A549 (cell line): ENCODE measurements around the gene CDC27.

Experiments
- CBX2 ChIP-seq: fragments of 200-600 bp; sonication (generic); IDR thresholded peaks from 2 replicates; pipeline ENCODE4 v1.6.1; 2016; ENCODE audit warnings: low read depth, mild to moderate bottlenecking, borderline replicate concordance
- CEBPB ChIP-seq, 2 experiments: fragments of >200 bp in 1 of 2; sonication (Bioruptor Twin) in 1 of 2; formaldehyde crosslinking in 1 of 2; IDR thresholded peaks; 2 replicates each; pipeline ENCODE4 v1.6.1; 2012 to 2016
- CTCF ChIP-seq: fragments of >200 bp; sonication (Bioruptor Twin); formaldehyde crosslinking; IDR thresholded peaks from 3 replicates; pipeline ENCODE4 v1.5.1; 2016
- E2F6 ChIP-seq: IDR thresholded peaks from 2 replicates; pipeline ENCODE4 v1.6.1; 2012; ENCODE audit warnings: low read depth, borderline replicate concordance
- ESRRA ChIP-seq: fragments of 150-350 bp; IDR thresholded peaks from 2 replicates; pipeline ENCODE4 v1.6.1; 2014; ENCODE audit warnings: mild to moderate bottlenecking, low read length, borderline replicate concordance
- FOSL2 ChIP-seq, 2 experiments: fragments of 450-650 bp in 1 of 2; fragments of >200 bp in 1 of 2; sonication (Bioruptor Twin) in 1 of 2; formaldehyde crosslinking; IDR thresholded peaks; 2 replicates each; pipeline versions ENCODE4 v1.5.0 to v1.6.1; 2016 to 2020; ENCODE audit warnings: mild to moderate bottlenecking in 1 of 2, moderate library complexity in 1 of 2
- KDM1A ChIP-seq: fragments of 200-600 bp; sonication (generic); IDR thresholded peaks from 2 replicates; pipeline ENCODE4 v1.6.1; 2016; ENCODE audit warnings: low read depth, mild to moderate bottlenecking
- KDM5A ChIP-seq: fragments of 200-600 bp; sonication (generic); IDR thresholded peaks from 2 replicates; pipeline ENCODE4 v1.6.1; 2016; ENCODE audit warnings: antibody characterized with exemption, mild to moderate bottlenecking
- MYC ChIP-seq: IDR thresholded peaks from 2 replicates; pipeline ENCODE4 v1.6.1; 2012; ENCODE audit warnings: mild to moderate bottlenecking, inconsistent platforms, low read length, improper control_type of control experiment, borderline replicate concordance
- NR3C1 ChIP-seq: fragments of >200 bp; sonication (Bioruptor Twin); formaldehyde crosslinking; IDR thresholded peaks from 3 replicates; pipeline ENCODE4 v1.6.1; 2017
- PHF8 ChIP-seq: fragments of 200-600 bp; sonication (generic); IDR thresholded peaks from 2 replicates; pipeline ENCODE4 v1.6.1; 2016; ENCODE audit warnings: low read depth, mild to moderate bottlenecking, antibody characterized with exemption, moderate library complexity, borderline replicate concordance
- POLR2A ChIP-seq: IDR thresholded peaks from 2 replicates; pipeline ENCODE4 v1.6.1; 2012; ENCODE audit warnings: mild to moderate bottlenecking, low read length
- USF2 ChIP-seq: fragments of 450-650 bp; IDR thresholded peaks from 2 replicates; pipeline ENCODE4 v1.6.1; 2014; ENCODE audit warnings: antibody characterized with exemption
- ZFP36 ChIP-seq: fragments of 450-650 bp; IDR thresholded peaks from 2 replicates; pipeline ENCODE4 v1.6.1; 2014; ENCODE audit warnings: borderline replicate concordance; ENCODE audit not compliant: partially characterized antibody

GRCh38 chr17:47223007-47223406, 33.9 kb upstream of the CDC27 start:
- TF ChIP-seq POLR2A, result no peak
- no peak for TF ChIP-seq USF2
- no peak for TF ChIP-seq CTCF
- no peak for TF ChIP-seq E2F6
- TF ChIP-seq FOSL2 (IDR thresholded peaks at IDR 0.05), result no peak
- TF ChIP-seq FOSL2 (CRISPR knock-in tag; IDR thresholded peaks at IDR 0.05), result no peak
- no peak for TF ChIP-seq KDM1A
- TF ChIP-seq KDM5A, result no peak
- TF ChIP-seq CBX2, result no peak
- TF ChIP-seq CEBPB (IDR thresholded peaks at IDR 0.05), result no peak
- TF ChIP-seq ZFP36, result no peak
- no peak for TF ChIP-seq PHF8
- no peak for TF ChIP-seq NR3C1
- no peak for TF ChIP-seq ESRRA
- TF ChIP-seq MYC, result no peak
